Keratinocyte (primary cell): ENCODE results near the gene RAPGEF4.

ENCODE experiments used
- EZH2 ChIP-seq: IDR thresholded peaks from one replicate; pipeline ENCODE4 v1.6.1; 2012; ENCODE audit warnings: inconsistent platforms, mild to moderate bottlenecking, low read length, moderate library complexity
- TF ChIP-seq, protein P1 (sequence below), 3 experiments: IDR thresholded peaks in 1 of 3; conservative IDR thresholded peaks in 1 of 3; optimal IDR thresholded peaks in 1 of 3; 2 replicates in 2 of 3; 3 replicates in 1 of 3; pipeline versions ENCODE3 to v1.5.1; 2011; ENCODE audit warnings: low read length in 3 of 3, mild to moderate bottlenecking in 3 of 3, moderate library complexity in 2 of 3, control low read depth in 1 of 3, inconsistent platforms in 1 of 3; ENCODE audit not compliant: insufficient read depth in 2 of 3; ENCODE audit errors: extremely low read depth in 1 of 3

DNA sequence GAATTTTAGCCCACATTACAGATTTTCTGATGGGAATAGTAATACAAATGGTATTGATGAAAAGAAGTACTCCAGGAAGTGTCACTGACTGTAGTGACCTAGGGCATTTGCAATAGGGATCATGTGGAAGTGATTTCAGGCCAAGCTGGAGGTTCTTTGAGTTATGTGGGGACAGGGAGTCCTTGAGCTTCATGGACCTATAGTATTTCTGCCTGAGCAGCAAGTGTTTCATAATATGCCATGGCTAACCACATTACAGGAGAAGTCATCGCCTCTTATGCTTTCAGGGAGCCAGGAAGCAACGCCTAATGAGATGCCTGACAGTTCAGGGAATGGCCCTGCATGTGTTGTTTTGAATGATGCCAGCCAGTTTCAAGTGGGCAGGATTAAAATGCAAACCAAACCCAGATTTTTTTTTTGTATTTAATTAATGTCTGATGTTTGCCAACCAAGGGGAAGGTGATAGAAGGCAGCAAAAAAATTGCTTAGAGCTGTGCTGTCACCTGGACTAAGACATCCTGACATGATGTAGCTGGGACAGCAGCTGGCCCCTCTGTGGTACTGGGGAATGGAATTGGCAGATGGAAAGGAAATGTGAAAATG lies 109.5 kb downstream of the RAPGEF4 start:
- TF ChIP-seq, protein P1, sequence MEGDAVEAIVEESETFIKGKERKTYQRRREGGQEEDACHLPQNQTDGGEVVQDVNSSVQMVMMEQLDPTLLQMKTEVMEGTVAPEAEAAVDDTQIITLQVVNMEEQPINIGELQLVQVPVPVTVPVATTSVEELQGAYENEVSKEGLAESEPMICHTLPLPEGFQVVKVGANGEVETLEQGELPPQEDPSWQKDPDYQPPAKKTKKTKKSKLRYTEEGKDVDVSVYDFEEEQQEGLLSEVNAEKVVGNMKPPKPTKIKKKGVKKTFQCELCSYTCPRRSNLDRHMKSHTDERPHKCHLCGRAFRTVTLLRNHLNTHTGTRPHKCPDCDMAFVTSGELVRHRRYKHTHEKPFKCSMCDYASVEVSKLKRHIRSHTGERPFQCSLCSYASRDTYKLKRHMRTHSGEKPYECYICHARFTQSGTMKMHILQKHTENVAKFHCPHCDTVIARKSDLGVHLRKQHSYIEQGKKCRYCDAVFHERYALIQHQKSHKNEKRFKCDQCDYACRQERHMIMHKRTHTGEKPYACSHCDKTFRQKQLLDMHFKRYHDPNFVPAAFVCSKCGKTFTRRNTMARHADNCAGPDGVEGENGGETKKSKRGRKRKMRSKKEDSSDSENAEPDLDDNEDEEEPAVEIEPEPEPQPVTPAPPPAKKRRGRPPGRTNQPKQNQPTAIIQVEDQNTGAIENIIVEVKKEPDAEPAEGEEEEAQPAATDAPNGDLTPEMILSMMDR (optimal IDR thresholded peaks at IDR 0.05 in 1 of 3, IDR thresholded peaks at IDR 0.05 in 1 of 3, conservative IDR thresholded peaks at IDR 0.05 in 1 of 3; ENCODE audit: extremely low read depth in 1 of 3, insufficient read depth in 2 of 3, low read length in 3 of 3), result no peak
- TF ChIP-seq EZH2, result no peak
